AG09319 (cell line): Measurements from ENCODE around the gene ITPK1.

Experiments used
- DNase-seq: peaks from one replicate; pipeline ENCODE4 v3.0.0-alpha.2; 2010; ENCODE audit warnings: low read depth; ENCODE audit errors: extremely low read depth
- TF ChIP-seq, protein P1 (sequence below): IDR thresholded peaks from 2 replicates; pipeline ENCODE4 v1.5.1; 2011; ENCODE audit warnings: low read depth, mild to moderate bottlenecking, inconsistent platforms, low read length, moderate library complexity

The ITPK1 gene

GRCh38 chr14:93008381-93008780 is 107.3 kb downstream of the ITPK1 start:
- DNase-seq, result no peak
- TF ChIP-seq, protein P1, sequence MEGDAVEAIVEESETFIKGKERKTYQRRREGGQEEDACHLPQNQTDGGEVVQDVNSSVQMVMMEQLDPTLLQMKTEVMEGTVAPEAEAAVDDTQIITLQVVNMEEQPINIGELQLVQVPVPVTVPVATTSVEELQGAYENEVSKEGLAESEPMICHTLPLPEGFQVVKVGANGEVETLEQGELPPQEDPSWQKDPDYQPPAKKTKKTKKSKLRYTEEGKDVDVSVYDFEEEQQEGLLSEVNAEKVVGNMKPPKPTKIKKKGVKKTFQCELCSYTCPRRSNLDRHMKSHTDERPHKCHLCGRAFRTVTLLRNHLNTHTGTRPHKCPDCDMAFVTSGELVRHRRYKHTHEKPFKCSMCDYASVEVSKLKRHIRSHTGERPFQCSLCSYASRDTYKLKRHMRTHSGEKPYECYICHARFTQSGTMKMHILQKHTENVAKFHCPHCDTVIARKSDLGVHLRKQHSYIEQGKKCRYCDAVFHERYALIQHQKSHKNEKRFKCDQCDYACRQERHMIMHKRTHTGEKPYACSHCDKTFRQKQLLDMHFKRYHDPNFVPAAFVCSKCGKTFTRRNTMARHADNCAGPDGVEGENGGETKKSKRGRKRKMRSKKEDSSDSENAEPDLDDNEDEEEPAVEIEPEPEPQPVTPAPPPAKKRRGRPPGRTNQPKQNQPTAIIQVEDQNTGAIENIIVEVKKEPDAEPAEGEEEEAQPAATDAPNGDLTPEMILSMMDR, result no peak

- peak; percentile 34 for DNase-seq
- TF ChIP-seq, protein P1, result no peak
These were observed 108.3 kb downstream of the ITPK1 start for GRCh38 chr14:93007225-93007997.

GRCh38 chr14:93006567-93007051 is 109.1 kb downstream of the ITPK1 start:
- DNase-seq, result no peak
- TF ChIP-seq, protein P1, result no peak

- TF ChIP-seq, protein P1, result no peak
- no peak for DNase-seq
These were observed 109.9 kb downstream of the ITPK1 start for GRCh38 chr14:93005838-93006237.

GRCh38 chr14:93005135-93005813 is 110.5 kb downstream of the ITPK1 start:
- DNase-seq, result no peak
- TF ChIP-seq, protein P1, result no peak

- TF ChIP-seq, protein P1, result no peak
- no peak for DNase-seq
These were observed 111.0 kb downstream of the ITPK1 start for GRCh38 chr14:93004699-93005082.
